MM.1S (cell line): Measurements from ENCODE around the gene RANBP1.

Experiments used
- DNase-seq: peaks from one replicate; pipeline ENCODE4 v3.0.0-alpha.2; 2015
- H2AFZ ChIP-seq: fragments of 300-600 bp; sonication (generic); 2 replicates; pipeline ENCODE4 v1.6.0; 2016; ENCODE audit warnings: antibody characterized with exemption, low read length
- H3F3A ChIP-seq: fragments of 300-600 bp; sonication (generic); 2 replicates; pipeline ENCODE4 v1.6.1; 2016; ENCODE audit warnings: mild to moderate bottlenecking, antibody characterized with exemption, low read length, moderate library complexity, mixed read lengths; ENCODE audit not compliant: insufficient read depth
- H3K27ac ChIP-seq: fragments of 300-600 bp; sonication (generic); 2 replicates; pipeline ENCODE4 v1.5.1; 2016; ENCODE audit warnings: mild to moderate bottlenecking, low read length
- H3K27me3 ChIP-seq: fragments of 300-600 bp; sonication (generic); replicated peaks from 2 replicates; pipeline ENCODE4 v1.6.0; 2016; ENCODE audit warnings: low read length; ENCODE audit not compliant: insufficient read depth
- H3K36me3 ChIP-seq: fragments of 300-600 bp; sonication (generic); replicated peaks from 2 replicates; pipeline ENCODE4 v1.6.1; 2016; ENCODE audit warnings: mild to moderate bottlenecking, low read length, mixed read lengths; ENCODE audit not compliant: insufficient read depth
- H3K4me1 ChIP-seq: fragments of 300-600 bp; sonication (generic); 2 replicates; pipeline ENCODE4 v1.6.1; 2016; ENCODE audit warnings: low read length, mixed read lengths
- H3K4me2 ChIP-seq: fragments of 300-600 bp; sonication (generic); 2 replicates; pipeline ENCODE4 v1.6.0; 2016; ENCODE audit warnings: low read depth, low read length
- H3K4me3 ChIP-seq: fragments of 300-600 bp; sonication (generic); 2 replicates; pipeline ENCODE4 v1.5.1; 2016; ENCODE audit warnings: low read length, mixed read lengths
- H3K79me2 ChIP-seq: fragments of 300-600 bp; sonication (generic); 2 replicates; pipeline ENCODE4 v1.6.1; 2016; ENCODE audit warnings: mixed run types, low read length, mixed read lengths
- H3K9ac ChIP-seq: fragments of 300-600 bp; sonication (generic); 2 replicates; pipeline ENCODE4 v1.6.1; 2016; ENCODE audit warnings: low read length, mixed read lengths
- H3K9me2 ChIP-seq: fragments of 300-600 bp; sonication (generic); replicated peaks from 2 replicates; pipeline ENCODE4 v1.6.1; 2016; ENCODE audit warnings: mild to moderate bottlenecking, low read length, mixed read lengths; ENCODE audit not compliant: insufficient read depth
- H3K9me3 ChIP-seq: fragments of 300-600 bp; sonication (generic); replicated peaks from 2 replicates; pipeline ENCODE4 v1.6.1; 2016; ENCODE audit warnings: mild to moderate bottlenecking, low read length, mixed read lengths; ENCODE audit not compliant: insufficient read depth
- H4K20me1 ChIP-seq: fragments of 300-600 bp; sonication (generic); 2 replicates; pipeline ENCODE4 v1.6.1; 2016; ENCODE audit warnings: mild to moderate bottlenecking, low read length, moderate library complexity, mixed read lengths; ENCODE audit not compliant: insufficient read depth
- CTCF ChIP-seq: fragments of 300-600 bp; sonication (generic); IDR thresholded peaks from 2 replicates; pipeline ENCODE4 v1.5.1; 2016; ENCODE audit warnings: antibody characterized with exemption, low read length, mixed read lengths
- EZH2 ChIP-seq: fragments of 300-600 bp; sonication (generic); optimal IDR thresholded peaks from 2 replicates; pipeline ENCODE3; 2017; ENCODE audit warnings: low read depth, mild to moderate bottlenecking, antibody characterized with exemption, low read length, mixed read lengths
- EZH2phosphoT487 ChIP-seq: fragments of 300-600 bp; sonication (generic); IDR thresholded peaks from 2 replicates; pipeline ENCODE4 v1.6.1; 2018; ENCODE audit warnings: antibody characterized with exemption, low read length

RANBP1 gene

GRCh38 chr22:20133930-20134549 lies 18.1 kb downstream of the RANBP1 start:
- H3K4me2 ChIP-seq: no peak overlapping the region
- DNase-seq: no peak
- H3K27ac ChIP-seq: no peak overlapping the region
- no peaks in the 10 kb centered on the region for H3K36me3 ChIP-seq
- H3K79me2 ChIP-seq: peaks cover 15% of the 10 kb centered on the region
- no peaks in the 10 kb centered on the region for H4K20me1 ChIP-seq
- no peak overlapping the region for H3K9ac ChIP-seq
- H3K9me2 ChIP-seq: no peaks in the 10 kb centered on the region
- no peak overlapping the region for H2AFZ ChIP-seq
- no peaks in the 10 kb centered on the region for H3K27me3 ChIP-seq
- H3K4me1 ChIP-seq: 0 out of 2 replicates have a peak, but pooled peaks cover 3% of the 10 kb centered on the region
- H3F3A ChIP-seq: peaks cover 20% of the 10 kb centered on the region
- H3K4me3 ChIP-seq: no peak overlapping the region
- no peaks in the 10 kb centered on the region for H3K9me3 ChIP-seq
- TF ChIP-seq EZH2phosphoT487 (no peak), CTCF (no peak), EZH2 (no peak)

- H3K4me2 ChIP-seq: no peak overlapping the region
- H2AFZ ChIP-seq: no peak overlapping the region
- no peaks in the 10 kb centered on the region for H3K9me3 ChIP-seq
- H3K9me2 ChIP-seq: no peaks in the 10 kb centered on the region
- H3K9ac ChIP-seq: no peak overlapping the region
- no peaks in the 10 kb centered on the region for H3K27me3 ChIP-seq
- no peak for DNase-seq
- H3K4me1 ChIP-seq: 0 out of 2 replicates have a peak, but pooled peaks cover 3% of the 10 kb centered on the region
- no peaks in the 10 kb centered on the region for H4K20me1 ChIP-seq
- no peak overlapping the region for H3K27ac ChIP-seq
- peaks cover 8% of the 10 kb centered on the region; the same call in 1 of the 2 replicates for H3F3A ChIP-seq
- H3K79me2 ChIP-seq: peaks cover 15% of the 10 kb centered on the region
- H3K4me3 ChIP-seq: no peak overlapping the region
- H3K36me3 ChIP-seq: no peaks in the 10 kb centered on the region
- TF ChIP-seq EZH2phosphoT487: no peak
- TF ChIP-seq CTCF: no peak
- no peak for TF ChIP-seq EZH2
Measured at GRCh38 chr22:20135265-20135664, 19.4 kb downstream of the RANBP1 start.

GRCh38 chr22:20135806-20136602 lies 20.1 kb downstream of the RANBP1 start:
- Histone ChIP-seq H3K9ac (no peak overlapping the region), H3K4me3 (no peak overlapping the region), H3K9me3 (no peaks in the 10 kb centered on the region), H3K4me2 (no peak overlapping the region), H3K27me3 (no peaks in the 10 kb centered on the region), H4K20me1 (no peaks in the 10 kb centered on the region), H3K36me3 (no peaks in the 10 kb centered on the region), H3K27ac (no peak overlapping the region), H2AFZ (no peak overlapping the region), H3F3A (peaks cover 3% of the 10 kb centered on the region; the same call in 1 of the 2 replicates), H3K4me1 (no peaks in the 10 kb centered on the region), H3K79me2 (peaks cover 15% of the 10 kb centered on the region), H3K9me2 (no peaks in the 10 kb centered on the region)
- no peak for DNase-seq
- TF ChIP-seq EZH2phosphoT487: no peak
- no peak for TF ChIP-seq EZH2
- TF ChIP-seq CTCF: no peak
